ENCODE measurements around the gene RAB11A.

DNA sequence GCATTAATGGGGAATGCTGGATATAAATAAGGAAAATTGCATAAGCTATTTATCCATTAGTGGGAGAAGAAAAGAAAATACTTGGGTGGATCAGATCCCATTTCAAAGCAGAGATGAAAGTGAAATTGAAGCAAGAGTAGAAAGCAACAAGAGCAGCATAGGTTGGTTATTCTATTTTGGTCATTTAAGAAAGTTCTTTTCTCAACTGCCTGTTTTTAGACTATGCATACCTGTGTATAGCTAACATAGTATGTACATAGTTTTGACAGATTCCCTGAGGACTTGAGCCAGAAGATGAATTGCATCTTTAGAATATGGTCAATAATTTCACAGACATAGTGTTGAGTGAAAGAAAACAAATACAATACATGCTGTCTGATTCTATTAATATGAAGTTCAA is 48.2 kb upstream of the RAB11A start:
- TF ChIP-seq, protein P1, sequence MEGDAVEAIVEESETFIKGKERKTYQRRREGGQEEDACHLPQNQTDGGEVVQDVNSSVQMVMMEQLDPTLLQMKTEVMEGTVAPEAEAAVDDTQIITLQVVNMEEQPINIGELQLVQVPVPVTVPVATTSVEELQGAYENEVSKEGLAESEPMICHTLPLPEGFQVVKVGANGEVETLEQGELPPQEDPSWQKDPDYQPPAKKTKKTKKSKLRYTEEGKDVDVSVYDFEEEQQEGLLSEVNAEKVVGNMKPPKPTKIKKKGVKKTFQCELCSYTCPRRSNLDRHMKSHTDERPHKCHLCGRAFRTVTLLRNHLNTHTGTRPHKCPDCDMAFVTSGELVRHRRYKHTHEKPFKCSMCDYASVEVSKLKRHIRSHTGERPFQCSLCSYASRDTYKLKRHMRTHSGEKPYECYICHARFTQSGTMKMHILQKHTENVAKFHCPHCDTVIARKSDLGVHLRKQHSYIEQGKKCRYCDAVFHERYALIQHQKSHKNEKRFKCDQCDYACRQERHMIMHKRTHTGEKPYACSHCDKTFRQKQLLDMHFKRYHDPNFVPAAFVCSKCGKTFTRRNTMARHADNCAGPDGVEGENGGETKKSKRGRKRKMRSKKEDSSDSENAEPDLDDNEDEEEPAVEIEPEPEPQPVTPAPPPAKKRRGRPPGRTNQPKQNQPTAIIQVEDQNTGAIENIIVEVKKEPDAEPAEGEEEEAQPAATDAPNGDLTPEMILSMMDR (IDR thresholded peaks at IDR 0.05) = no peak
- TF ChIP-seq POLR2AphosphoS5 (IDR thresholded peaks at IDR 0.05; ENCODE audit: low read depth, low read length) (no peak), REST (IDR thresholded peaks at IDR 0.05; ENCODE audit: insufficient read depth in 1 of 2, low read depth in 2 of 2, low read length in 1 of 2) (no peak)

Data from Panc1 (cell line).